ENCODE results near the gene ZNF584.

GRCh38 chr19:58456111-58456510 is 47.7 kb downstream of the ZNF584 start:
- no peak for TF ChIP-seq CTCF (IDR thresholded peaks at IDR 0.05)
- TF ChIP-seq EZH2phosphoT487 (IDR thresholded peaks at IDR 0.05): no peak
